Tibial nerve (tissue), 4 donors: ENCODE data around the gene DOCK2. TPM values are rescaled to one million over a fixed set of nuclear protein-coding genes. Genes with fewer than 3 reads are reported as not detected.

Experiments
- DNase-seq, 2 donors: peaks; one replicate each; pipeline ENCODE4 v3.0.0-alpha.2; 2019; ENCODE audit warnings: low spot score in 2 of 2
- H3K27ac ChIP-seq, 4 donors: fragments of 200-600 bp; sonication (generic) in 3 of 4; one replicate each; pipeline ENCODE4 v1.5.1; 2017 to 2019; ENCODE audit warnings: mild to moderate bottlenecking in 1 of 4
- H3K27me3 ChIP-seq, 2 donors: fragments of 200-600 bp; sonication (generic) in 1 of 2; one replicate each; pipeline versions ENCODE4 v1.5.1 to v1.6.0; 2017 to 2019
- H3K36me3 ChIP-seq, 3 donors: fragments of 200-600 bp; sonication (generic); one replicate each; pipeline ENCODE4 v1.5.1; 2018 to 2019
- H3K4me1 ChIP-seq, 4 donors: fragments of 200-600 bp; sonication (generic) in 3 of 4; one replicate each; pipeline ENCODE4 v1.5.1; 2017 to 2019
- H3K4me3 ChIP-seq, 4 donors: fragments of 200-600 bp; sonication (generic) in 3 of 4; one replicate each; pipeline ENCODE4 v1.5.1; 2017 to 2019; ENCODE audit warnings: mild to moderate bottlenecking in 1 of 4, moderate library complexity in 1 of 4
- H3K9me3 ChIP-seq, 4 donors: fragments of 200-600 bp; sonication (generic) in 3 of 4; one replicate each; pipeline ENCODE4 v1.5.1; 2017 to 2019
- CTCF ChIP-seq, 5 experiments: fragments of 200-600 bp in 3 of 5; fragments of 450-650 bp in 2 of 5; sonication (generic) in 3 of 5; IDR thresholded peaks; one replicate each; pipeline ENCODE4 v1.5.1; 2016 to 2019; ENCODE audit warnings: antibody characterized with exemption in 5 of 5, mild to moderate bottlenecking in 3 of 5, moderate library complexity in 2 of 5
- EP300 ChIP-seq, 2 donors: sonication (generic); formaldehyde crosslinking; IDR thresholded peaks; one replicate each; pipeline ENCODE4 v1.6.1; 2017; ENCODE audit warnings: antibody characterized with exemption in 2 of 2, mild to moderate bottlenecking in 1 of 2
- POLR2A ChIP-seq, 2 donors: fragments of 450-650 bp; IDR thresholded peaks; one replicate each; pipeline ENCODE4 v1.6.1; 2017; ENCODE audit warnings: antibody characterized with exemption in 2 of 2, mild to moderate bottlenecking in 2 of 2, moderate library complexity in 2 of 2
- WGBS, 2 donors: methylation state at CpG; one replicate each; pipeline ENCODE4 v1.1.5; 2018; 5-methylcytosine and 5-hydroxymethylcytosine counted together
- total RNA-seq, 4 donors: library from RNA; depleted of rRNA; stranded (reverse); fragments of >200 nt; gene quantifications; one replicate each; pipeline ENCODE4 v1.1.0, GENCODE V29; 2016

Gene DOCK2
- total RNA-seq, 4 donors from 2014 or later, result 14.9 to 83.4 (median 23.8) TPM

- Histone ChIP-seq H3K4me1 (no peaks in the 10 kb centered on the region), H3K9me3 (no peaks in the 10 kb centered on the region), H3K4me3 (no peak overlapping the region), H3K27ac (no peak overlapping the region), H3K36me3 (no peaks in the 10 kb centered on the region), H3K27me3 (no peaks in the 10 kb centered on the region)
- no peak for DNase-seq
- TF ChIP-seq CTCF (IDR thresholded peaks at IDR 0.05) (no peak), POLR2A (IDR thresholded peaks at IDR 0.05) (no peak), EP300 (IDR thresholded peaks at IDR 0.05) (no peak)
- 81 to 87% methylated on average over 2 of the region's 2 CpGs for WGBS, 2 donors
These were observed 281.2 kb downstream of the DOCK2 start for GRCh38 chr5:169918228-169918627.

- 76 to 78% methylated on average over 3 of the region's 3 CpGs for WGBS, 2 donors
- no peak overlapping the region for H3K4me3 ChIP-seq
- no peaks in the 10 kb centered on the region for H3K4me1 ChIP-seq
- no peaks in the 10 kb centered on the region for H3K36me3 ChIP-seq
- no peaks in the 10 kb centered on the region for H3K27me3 ChIP-seq
- no peak for TF ChIP-seq EP300 (IDR thresholded peaks at IDR 0.05)
- no peak for TF ChIP-seq POLR2A (IDR thresholded peaks at IDR 0.05)
- no peak for TF ChIP-seq CTCF (IDR thresholded peaks at IDR 0.05)
- no peak for DNase-seq
- H3K27ac ChIP-seq, result no peak overlapping the region
- H3K9me3 ChIP-seq, result no peaks in the 10 kb centered on the region
These were observed 283.4 kb downstream of the DOCK2 start for GRCh38 chr5:169920474-169920873.

- no peaks in the 10 kb centered on the region for H3K27me3 ChIP-seq
- no peak for TF ChIP-seq CTCF (IDR thresholded peaks at IDR 0.05)
- TF ChIP-seq EP300 (IDR thresholded peaks at IDR 0.05), result no peak
- no peak for TF ChIP-seq POLR2A (IDR thresholded peaks at IDR 0.05)
- 23 to 31% methylated on average over 3 of the region's 3 CpGs for WGBS, 2 donors
- no peak overlapping the region for H3K4me3 ChIP-seq
- H3K4me1 ChIP-seq, result no peaks in the 10 kb centered on the region
- no peak overlapping the region for H3K27ac ChIP-seq
- DNase-seq, result no peak
- no peaks in the 10 kb centered on the region for H3K36me3 ChIP-seq
- H3K9me3 ChIP-seq, result no peaks in the 10 kb centered on the region
These were observed 284.3 kb downstream of the DOCK2 start for GRCh38 chr5:169921384-169921783.

- WGBS, 2 donors, result 45 to 50% methylated on average over 1 of the region's 1 CpG
- TF ChIP-seq CTCF (IDR thresholded peaks at IDR 0.05) (no peak), EP300 (IDR thresholded peaks at IDR 0.05) (no peak), POLR2A (IDR thresholded peaks at IDR 0.05) (no peak)
These were observed 284.9 kb downstream of the DOCK2 start for GRCh38 chr5:169921949-169922348.

GRCh38 chr5:169922474-169922873 is 285.4 kb downstream of the DOCK2 start:
- WGBS, 2 donors, result 89 to 100% methylated on average over 1 of the region's 1 CpG
- no peak for DNase-seq

More at GRCh38 chr5:169921949-169922348, 284.9 kb downstream of the DOCK2 start:
- no peaks in the 10 kb centered on the region for H3K27me3 ChIP-seq
- no peaks in the 10 kb centered on the region for H3K4me1 ChIP-seq
- no peaks in the 10 kb centered on the region for H3K9me3 ChIP-seq
- no peak overlapping the region for H3K4me3 ChIP-seq
- no peak overlapping the region for H3K27ac ChIP-seq
- no peaks in the 10 kb centered on the region for H3K36me3 ChIP-seq
- DNase-seq, result no peak

More at GRCh38 chr5:169922474-169922873, 285.4 kb downstream of the DOCK2 start:
- Histone ChIP-seq H3K4me3 (no peak overlapping the region), H3K36me3 (no peaks in the 10 kb centered on the region), H3K27me3 (no peaks in the 10 kb centered on the region), H3K27ac (no peak overlapping the region), H3K4me1 (no peaks in the 10 kb centered on the region), H3K9me3 (no peaks in the 10 kb centered on the region)
- no peak for TF ChIP-seq POLR2A (IDR thresholded peaks at IDR 0.05)
- TF ChIP-seq CTCF (IDR thresholded peaks at IDR 0.05), result no peak
- TF ChIP-seq EP300 (IDR thresholded peaks at IDR 0.05), result no peak
